T-helper 17 cell (primary cell): Measurements from ENCODE around the gene METTL3. TPM values are rescaled to one million over a fixed set of nuclear protein-coding genes. Genes with fewer than 3 reads are reported as not detected.

Source experiments
- ATAC-seq: fragments of 150-1000 bp; cut with Tn5 transposase; 2 replicates; pipeline ENCODE4 v1.10.0; 2021; ENCODE audit warnings: mild to moderate bottlenecking, moderate library complexity
- DNase-seq, 3 donors: peaks; one replicate each; pipeline versions ENCODE4 v3.0.0 to v3.0.0-alpha.2; 2020 to 2021
- H3K9me3 ChIP-seq: one replicate; pipeline ENCODE4 v1.7.0; 2013; ENCODE audit warnings: low read length, mild to moderate bottlenecking; ENCODE audit not compliant: control insufficient read depth, poor library complexity, severe bottlenecking
- H3K27ac Mint-ChIP-seq: one replicate; pipeline ENCODE4 v1.8.0; 2022; ENCODE audit warnings: mild to moderate bottlenecking, moderate library complexity, mixed read lengths
- H3K27me3 Mint-ChIP-seq: one replicate; pipeline ENCODE4 v1.8.0; 2022; ENCODE audit warnings: mixed read lengths
- H3K36me3 Mint-ChIP-seq: one replicate; pipeline ENCODE4 v1.8.0; 2022; ENCODE audit warnings: low read depth, mixed read lengths
- H3K4me1 Mint-ChIP-seq: one replicate; pipeline ENCODE4 v1.8.0; 2022; ENCODE audit warnings: mild to moderate bottlenecking, mixed read lengths
- H3K4me3 Mint-ChIP-seq: one replicate; pipeline ENCODE4 v1.8.0; 2022; ENCODE audit warnings: mild to moderate bottlenecking, moderate library complexity, mixed read lengths
- total RNA-seq, 4 donors: library from RNA in 2 of 4; stranded (reverse) in 2 of 4; gene quantifications; one replicate each; pipeline ENCODE4 v1.2.3 and lab custom pipeline; 2022 to 2026

The METTL3 gene
- total RNA-seq, 2 donors from 2014 or later = 42.3 to 46.5 TPM

DNA sequence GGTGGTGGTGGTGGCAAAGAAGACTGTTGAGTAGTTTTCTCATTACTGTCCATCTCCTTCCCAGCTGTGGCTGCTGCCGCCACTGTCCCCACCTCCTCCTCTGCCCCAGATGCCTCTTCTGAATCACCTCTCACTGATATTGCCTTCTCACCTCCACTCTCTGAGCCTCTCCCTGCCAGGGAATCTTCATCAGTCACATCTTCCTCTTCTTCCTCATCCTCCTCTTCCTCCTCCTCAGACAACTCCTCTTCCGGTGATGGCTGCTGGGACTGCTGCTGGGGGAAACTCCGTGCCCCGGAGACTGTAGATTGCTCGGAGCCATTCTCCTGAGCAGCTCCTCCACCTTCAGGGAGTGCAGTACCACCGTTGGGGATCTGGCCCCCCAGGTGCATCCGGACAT lies 12.1 kb upstream of the METTL3 start:
- Mint-ChIP-seq H3K4me3 (no peak overlapping the region), H3K36me3 (peaks cover 4% of the 10 kb centered on the region), H3K27me3 (peaks cover 7% of the 10 kb centered on the region), H3K27ac (no peak overlapping the region), H3K4me1 (peaks cover 18% of the 10 kb centered on the region)
- no peaks in the 10 kb centered on the region for H3K9me3 ChIP-seq
- ATAC-seq = no peak
- no peak for DNase-seq

DNA sequence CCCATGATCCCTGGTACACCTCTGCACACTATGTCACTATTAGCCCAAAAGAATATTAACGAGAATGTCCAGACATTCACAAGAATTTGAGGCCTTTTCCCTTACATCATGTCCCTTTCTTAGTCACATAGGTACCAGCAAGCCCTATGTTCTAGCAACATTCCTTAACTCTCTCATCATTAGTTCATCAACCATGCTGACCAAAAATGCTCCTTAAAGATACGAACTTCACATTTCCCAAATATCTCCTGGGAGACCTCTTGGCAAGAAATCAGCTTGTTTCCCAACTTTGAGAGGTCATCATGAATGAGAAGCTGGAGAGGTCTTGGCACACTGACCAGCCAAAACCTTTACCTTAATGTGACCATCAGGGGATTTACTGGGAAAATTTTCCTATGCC lies 10.4 kb upstream of the METTL3 start:
- H3K4me1 Mint-ChIP-seq = peaks cover 14% of the 10 kb centered on the region
- ATAC-seq (no peak), DNase-seq (no peak)
- H3K4me3 Mint-ChIP-seq = no peak overlapping the region
- no peaks in the 10 kb centered on the region for H3K9me3 ChIP-seq
- H3K36me3 Mint-ChIP-seq = peaks cover 4% of the 10 kb centered on the region
- H3K27ac Mint-ChIP-seq = no peak overlapping the region
- H3K27me3 Mint-ChIP-seq = peaks cover 8% of the 10 kb centered on the region

DNA sequence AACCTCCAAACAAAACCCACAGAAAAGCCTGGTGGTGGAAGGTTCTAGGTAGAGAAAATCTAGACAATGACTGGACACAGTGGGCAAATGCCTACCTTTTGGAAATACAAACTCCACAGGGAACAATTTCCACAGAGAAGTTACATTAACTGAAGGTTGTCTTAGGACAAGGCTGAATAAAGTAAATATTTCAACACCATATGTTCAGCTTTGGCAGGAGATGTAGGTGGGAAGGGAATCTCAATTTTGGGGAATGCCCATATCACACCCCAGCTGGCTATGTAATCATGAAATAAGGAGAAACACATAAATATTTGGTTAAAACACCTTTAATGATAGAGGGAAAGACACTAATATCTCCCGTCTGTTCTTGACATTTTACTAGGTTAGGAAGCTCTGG lies 9.6 kb upstream of the METTL3 start:
- ATAC-seq (no peak), DNase-seq (no peak)
- Mint-ChIP-seq H3K27me3 (peaks cover 8% of the 10 kb centered on the region), H3K4me3 (no peak overlapping the region), H3K27ac (no peak overlapping the region), H3K36me3 (peaks cover 4% of the 10 kb centered on the region), H3K4me1 (peaks cover 14% of the 10 kb centered on the region)
- no peaks in the 10 kb centered on the region for H3K9me3 ChIP-seq

DNA sequence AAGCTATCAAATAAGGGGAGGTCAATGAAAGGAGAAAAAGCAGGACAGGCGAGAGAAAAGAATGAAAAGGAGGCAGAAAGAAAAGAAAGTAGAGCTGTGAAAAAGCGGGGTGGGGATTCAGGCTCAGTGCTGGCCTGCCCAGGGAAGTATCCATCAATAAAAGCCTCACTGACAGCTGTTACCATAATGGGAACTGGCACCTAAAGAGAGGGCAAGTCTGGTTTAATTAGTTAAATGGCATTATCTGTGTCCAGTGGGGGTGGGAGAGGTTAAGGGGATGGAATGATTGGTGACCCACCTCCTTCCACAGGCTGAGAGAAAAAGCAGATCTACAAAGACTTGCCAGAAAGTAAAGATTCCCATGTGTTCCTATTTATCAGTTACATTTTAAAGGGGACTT lies 7.6 kb upstream of the METTL3 start:
- H3K27ac Mint-ChIP-seq = no peak overlapping the region
- peaks cover 4% of the 10 kb centered on the region for H3K36me3 Mint-ChIP-seq
- no peak overlapping the region for H3K4me3 Mint-ChIP-seq
- H3K9me3 ChIP-seq = no peaks in the 10 kb centered on the region
- H3K4me1 Mint-ChIP-seq = peaks cover 10% of the 10 kb centered on the region
- peaks cover 8% of the 10 kb centered on the region for H3K27me3 Mint-ChIP-seq
- no peak for DNase-seq
- ATAC-seq = no peak

DNA sequence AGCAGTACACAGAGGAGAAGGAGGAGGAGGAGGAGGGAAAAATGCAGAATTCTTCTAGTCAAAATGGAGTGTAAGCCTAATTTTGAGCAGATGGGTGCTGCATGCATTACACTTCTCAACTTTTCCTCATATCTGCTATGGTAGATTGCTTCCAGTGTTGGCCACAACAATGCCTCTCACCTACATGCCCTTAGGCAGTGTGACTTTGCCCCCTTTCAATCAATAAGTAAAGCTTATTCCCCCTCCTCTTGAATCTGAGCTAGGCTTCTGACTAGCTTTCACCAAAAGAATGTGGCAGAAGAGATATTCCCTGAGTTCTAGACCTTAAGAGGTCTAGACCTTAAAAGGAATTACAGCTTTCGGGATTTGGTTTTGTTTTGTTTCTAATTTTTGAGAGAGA lies 3.2 kb upstream of the METTL3 start:
- Mint-ChIP-seq H3K36me3 (peaks cover 9% of the 10 kb centered on the region), H3K27ac (no peak overlapping the region), H3K4me1 (peaks cover 22% of the 10 kb centered on the region), H3K27me3 (peaks cover 8% of the 10 kb centered on the region), H3K4me3 (no peak overlapping the region)
- H3K9me3 ChIP-seq = no peaks in the 10 kb centered on the region
- ATAC-seq (no peak), DNase-seq (no peak)

DNA sequence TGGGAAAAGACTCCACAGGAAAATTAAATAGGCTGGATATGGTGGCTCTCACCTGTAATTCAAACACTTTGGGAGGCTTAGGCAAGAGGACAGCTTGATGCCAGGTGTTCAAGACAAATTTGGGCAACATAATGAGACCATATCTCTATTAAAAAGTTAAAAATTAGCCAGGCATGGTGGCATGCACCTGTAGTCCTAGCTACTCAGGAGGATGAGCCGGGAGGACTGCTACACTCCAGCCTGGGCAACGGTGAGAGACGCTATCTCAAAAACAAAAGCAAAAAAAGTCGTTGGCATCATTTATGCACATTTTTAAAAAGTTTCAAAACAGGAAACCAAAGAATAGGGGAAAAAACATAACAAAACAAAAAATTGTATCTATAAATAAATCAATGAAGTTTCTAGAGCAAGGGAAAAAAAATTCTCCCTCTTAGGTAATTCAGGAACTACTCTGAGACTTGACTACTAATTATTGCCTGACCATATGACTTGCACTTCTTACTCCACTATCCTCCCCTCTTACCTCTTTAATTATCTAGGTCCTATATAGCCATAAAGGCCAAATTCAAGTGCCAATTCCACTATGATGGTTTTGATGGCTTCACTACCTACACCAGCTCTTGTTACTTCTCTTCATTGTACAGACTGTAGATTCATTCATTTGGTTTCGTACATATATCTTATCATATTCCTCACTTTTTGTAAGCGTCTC lies 1.6 kb downstream of the METTL3 start:
- no peaks in the 10 kb centered on the region for H3K27me3 Mint-ChIP-seq
- ATAC-seq = no peak
- peaks cover 5% of the 10 kb centered on the region for H3K36me3 Mint-ChIP-seq
- peaks cover 34% of the 10 kb centered on the region for H3K4me1 Mint-ChIP-seq
- DNase-seq = no peak
- peak overlapping the region; percentile 98 for H3K4me3 Mint-ChIP-seq
- peak overlapping the region; percentile 98 for H3K27ac Mint-ChIP-seq
- H3K9me3 ChIP-seq = no peaks in the 10 kb centered on the region

DNA sequence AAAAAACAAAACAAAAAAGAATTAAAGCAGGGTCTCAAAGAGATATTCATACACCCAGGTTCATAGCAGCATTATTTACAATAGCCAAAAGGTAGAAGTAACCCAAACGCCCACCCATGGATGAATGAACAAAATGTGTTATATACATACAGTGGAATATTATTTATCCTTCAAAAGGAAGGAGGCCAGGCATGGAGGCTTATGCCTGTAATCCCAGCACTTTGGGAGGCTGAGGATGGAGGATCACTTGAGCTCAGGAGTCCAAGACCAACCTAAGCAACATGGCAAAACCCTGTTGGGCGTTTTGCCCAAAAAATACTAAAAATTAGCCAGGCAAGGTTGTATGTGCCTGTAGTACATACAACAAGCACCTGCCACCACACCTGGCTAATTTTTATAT lies 4.6 kb downstream of the METTL3 start:
- ATAC-seq = no peak
- no peaks in the 10 kb centered on the region for H3K27me3 Mint-ChIP-seq
- H3K36me3 Mint-ChIP-seq = peaks cover 5% of the 10 kb centered on the region
- no peak overlapping the region for H3K4me3 Mint-ChIP-seq
- H3K4me1 Mint-ChIP-seq = peaks cover 35% of the 10 kb centered on the region
- no peaks in the 10 kb centered on the region for H3K9me3 ChIP-seq
- no peak for DNase-seq
- H3K27ac Mint-ChIP-seq = peak overlapping the region; percentile 39

DNA sequence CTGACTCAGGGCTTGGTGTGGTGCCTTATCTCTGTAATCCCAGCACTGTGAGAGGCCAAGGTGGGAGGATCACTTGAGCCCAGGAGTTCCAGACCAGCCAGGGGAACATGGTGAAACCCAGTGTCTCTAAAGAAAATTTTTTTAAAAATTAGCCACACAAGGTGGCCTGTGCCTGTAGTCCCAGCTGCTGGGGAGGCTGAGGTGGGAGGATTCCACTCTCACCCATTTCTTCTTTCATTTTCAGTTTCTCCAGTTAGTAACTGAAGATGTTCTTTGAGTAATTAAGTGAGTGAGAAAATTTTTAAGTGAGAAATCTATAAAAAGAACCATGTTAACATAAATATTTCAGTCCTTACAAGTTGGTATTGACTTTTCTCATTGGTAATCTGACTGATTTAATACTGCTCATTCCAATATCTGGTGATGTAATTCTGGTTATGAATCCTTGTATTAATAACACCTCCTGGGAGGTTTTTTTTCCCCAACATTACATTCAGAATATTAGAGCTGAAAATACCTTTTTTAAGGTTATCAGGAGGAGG lies 6.1 kb downstream of the METTL3 start:
- peak; percentile 42 for ATAC-seq
- H3K9me3 ChIP-seq = no peaks in the 10 kb centered on the region
- H3K4me1 Mint-ChIP-seq = peaks cover 35% of the 10 kb centered on the region
- no peak for DNase-seq
- peak overlapping the region; percentile 39 for H3K27ac Mint-ChIP-seq
- peak overlapping the region; percentile 28 for H3K4me3 Mint-ChIP-seq
- no peaks in the 10 kb centered on the region for H3K27me3 Mint-ChIP-seq
- H3K36me3 Mint-ChIP-seq = peaks cover 4% of the 10 kb centered on the region

DNA sequence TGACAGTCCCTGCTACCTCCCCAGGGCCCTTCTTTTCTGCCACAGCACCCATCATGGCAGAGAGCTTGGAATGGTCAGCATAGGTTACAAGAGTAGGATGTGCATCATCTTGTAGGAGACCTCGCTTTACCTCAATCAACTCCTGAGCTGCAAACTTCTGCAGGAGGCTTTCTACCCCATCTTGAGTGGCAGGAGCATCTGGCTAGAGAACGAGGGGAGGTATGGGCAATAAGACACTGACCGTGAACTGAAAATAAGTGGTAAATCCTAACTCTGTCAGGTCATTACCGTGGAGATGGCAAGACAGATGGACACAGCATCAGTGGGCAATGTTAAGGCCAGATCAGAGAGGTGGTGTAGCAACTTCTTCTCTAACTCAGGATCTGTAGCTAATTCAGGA lies 7.8 kb downstream of the METTL3 start:
- ATAC-seq (no peak), DNase-seq (no peak)
- Mint-ChIP-seq H3K4me3 (no peak overlapping the region), H3K27me3 (no peaks in the 10 kb centered on the region), H3K36me3 (peaks cover 4% of the 10 kb centered on the region), H3K4me1 (peaks cover 39% of the 10 kb centered on the region), H3K27ac (peak overlapping the region; percentile 39)
- H3K9me3 ChIP-seq = no peaks in the 10 kb centered on the region

DNA sequence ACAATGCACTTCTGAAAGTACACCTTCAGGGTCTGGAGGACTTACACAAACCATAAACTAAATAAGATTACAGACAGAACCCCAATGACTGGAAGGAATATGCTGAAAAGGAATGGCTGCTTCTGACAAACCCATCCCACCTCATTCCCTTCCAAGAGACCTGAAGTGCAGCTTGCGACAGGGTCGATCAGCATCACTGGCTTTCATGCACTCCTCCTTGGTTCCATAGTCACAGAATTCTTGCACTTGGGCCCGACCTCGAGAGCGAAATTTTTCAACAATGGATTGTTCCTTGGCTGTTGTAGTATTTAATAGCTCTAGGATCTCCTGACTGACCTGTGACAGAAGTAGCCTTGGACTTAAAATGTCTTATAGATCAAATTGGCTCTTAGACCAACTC lies 9.6 kb downstream of the METTL3 start:
- H3K9me3 ChIP-seq = no peaks in the 10 kb centered on the region
- Mint-ChIP-seq H3K27me3 (no peaks in the 10 kb centered on the region), H3K27ac (peak overlapping the region; percentile 93), H3K4me3 (no peak overlapping the region), H3K36me3 (peaks cover 4% of the 10 kb centered on the region), H3K4me1 (peaks cover 36% of the 10 kb centered on the region)
- DNase-seq (no peak), ATAC-seq (no peak)

DNA sequence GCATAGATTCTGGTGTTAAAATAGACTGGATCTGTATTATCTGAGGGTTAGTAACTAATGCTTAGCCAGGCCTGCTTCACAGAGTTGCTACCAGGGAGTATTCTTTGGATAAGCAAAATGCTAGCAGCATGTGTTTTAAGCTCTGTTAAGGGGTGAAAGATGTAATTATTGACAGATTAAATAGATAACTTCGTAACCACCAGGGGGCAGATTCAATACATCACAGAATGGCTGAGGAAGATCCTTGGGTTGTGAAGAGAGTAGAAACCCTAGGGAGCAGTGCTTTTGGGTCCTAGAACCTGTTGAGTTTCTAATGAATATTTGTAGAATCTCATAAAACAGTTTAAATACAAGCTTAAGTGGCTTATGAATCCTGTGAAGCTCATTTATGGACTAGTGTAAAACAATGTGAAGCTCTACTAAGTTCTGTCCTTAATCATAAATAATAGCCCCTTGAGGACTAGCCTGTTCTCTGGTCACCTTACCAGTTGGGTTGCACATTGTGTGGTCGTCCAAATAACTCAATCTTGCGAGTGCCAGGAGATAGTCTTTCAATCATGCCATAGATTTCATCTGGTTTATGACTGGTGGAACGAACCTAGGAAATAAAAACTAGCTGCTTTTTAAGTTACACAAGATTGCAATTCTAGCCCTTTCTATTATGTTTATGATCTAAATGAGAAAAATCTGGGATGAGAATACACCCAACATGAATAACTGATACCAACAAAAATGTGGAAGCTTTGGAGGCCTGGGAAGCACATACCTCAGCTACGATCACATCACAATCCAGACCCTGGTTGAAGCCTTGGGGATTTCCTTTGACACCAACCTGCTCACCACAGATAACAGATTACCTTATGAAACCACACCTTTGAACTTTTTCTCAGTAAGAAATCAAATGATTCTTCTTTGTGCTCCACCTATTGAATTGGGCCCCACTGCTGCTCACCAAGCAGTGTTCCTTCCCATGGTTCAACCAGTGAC lies 12.3 kb downstream of the METTL3 start:
- H3K27me3 Mint-ChIP-seq = no peaks in the 10 kb centered on the region
- peak in 1 of 3 donors; percentile 15 for DNase-seq
- no peaks in the 10 kb centered on the region for H3K9me3 ChIP-seq
- H3K27ac Mint-ChIP-seq = peak overlapping the region; percentile 93
- peaks cover 28% of the 10 kb centered on the region for H3K4me1 Mint-ChIP-seq
- H3K4me3 Mint-ChIP-seq = peak overlapping the region; percentile 41
- peaks cover 4% of the 10 kb centered on the region for H3K36me3 Mint-ChIP-seq
- peak; percentile 94 for ATAC-seq

DNA sequence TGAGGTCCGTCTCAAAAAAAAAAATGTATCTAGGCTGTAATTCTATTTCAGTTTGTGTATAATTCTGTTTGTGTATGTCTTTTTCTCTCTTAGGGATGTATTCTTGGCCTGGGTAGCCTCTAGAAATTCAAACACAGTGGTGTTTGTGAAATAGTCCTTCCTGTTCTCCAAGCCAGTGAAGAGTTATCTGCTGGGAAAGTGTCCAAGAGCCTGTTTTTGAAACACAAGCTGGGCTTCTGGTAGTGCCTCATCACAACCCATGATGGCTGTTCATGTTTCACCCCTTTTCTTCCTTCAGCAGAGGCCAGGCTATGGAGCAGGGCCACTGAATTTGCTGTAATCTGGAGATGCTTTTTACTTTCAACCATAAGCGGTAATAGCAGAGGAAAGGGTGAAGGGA lies 14.7 kb downstream of the METTL3 start:
- peak overlapping the region; percentile 82 for H3K27ac Mint-ChIP-seq
- no peak for ATAC-seq
- peaks cover 24% of the 10 kb centered on the region for H3K4me1 Mint-ChIP-seq
- H3K27me3 Mint-ChIP-seq = no peaks in the 10 kb centered on the region
- H3K9me3 ChIP-seq = no peaks in the 10 kb centered on the region
- no peak for DNase-seq
- H3K36me3 Mint-ChIP-seq = peaks cover 12% of the 10 kb centered on the region
- no peak overlapping the region for H3K4me3 Mint-ChIP-seq
